ENCODE measurements around the gene TMEM184A.
"Not testable (repeated sequence)": the region's sequence is repeated elsewhere in the genome, so short reads cannot be mapped to it uniquely, and the experiment has no call there.

TMEM184A gene

GRCh38 chr7:1588978-1589377 lies 33.0 kb upstream of the TMEM184A start:
- no peak for DNase-seq

GRCh38 chr7:1587738-1588137 lies 31.7 kb upstream of the TMEM184A start:
- no peak for DNase-seq

- DNase-seq = no peak
Measured at GRCh38 chr7:1586827-1587705, 31.1 kb upstream of the TMEM184A start.

GRCh38 chr7:1586126-1586826 lies 30.3 kb upstream of the TMEM184A start:
- no peak for DNase-seq

- no peak for DNase-seq
Measured at GRCh38 chr7:1585142-1585981, 29.4 kb upstream of the TMEM184A start.

- no peak for DNase-seq
Measured at GRCh38 chr7:1584700-1585099, 28.7 kb upstream of the TMEM184A start.

GRCh38 chr7:1583241-1583930 lies 27.4 kb upstream of the TMEM184A start:
- DNase-seq = not testable (repeated sequence)

- DNase-seq = no peak
Measured at GRCh38 chr7:1580422-1581030, 24.5 kb upstream of the TMEM184A start.

- DNase-seq = peak; percentile 82
Measured at GRCh38 chr7:1579481-1580421, 23.7 kb upstream of the TMEM184A start.

- DNase-seq = no peak
Measured at GRCh38 chr7:1578513-1578912, 22.5 kb upstream of the TMEM184A start.

GRCh38 chr7:1576521-1577253 lies 20.7 kb upstream of the TMEM184A start:
- DNase-seq = no peak

GRCh38 chr7:1575809-1576208 lies 19.8 kb upstream of the TMEM184A start:
- DNase-seq = no peak

- DNase-seq = no peak
Measured at GRCh38 chr7:1572111-1572822, 16.3 kb upstream of the TMEM184A start.

GRCh38 chr7:1569833-1570632 lies 14.0 kb upstream of the TMEM184A start, which contains the start of gene PSMG3:
PSMG3 (minus strand) TSS chr7:1570032; CDS start chr7:1569339, 693 bp downstream.
- peak; percentile 90 for DNase-seq

- DNase-seq = no peak
Measured at GRCh38 chr7:1569440-1569832, 13.4 kb upstream of the TMEM184A start.

- DNase-seq = peak; percentile 16
Measured at GRCh38 chr7:1569016-1569415, 13.0 kb upstream of the TMEM184A start.

- no peak for DNase-seq
Measured at GRCh38 chr7:1567896-1568510, 12.0 kb upstream of the TMEM184A start.

Measured in CD4-positive, alpha-beta T cell treated with Interleukin-17A for 4 hours (primary cell).